Activated CD4-positive, alpha-beta T cell treated with anti-CD3 and anti-CD28 coated beads, Interleukin-2, amount 50 U/mL, for 4 hours (primary cell): ENCODE results near the gene TRIM46.
A peak's percentile ranks its signal among the peaks of the same experiment; 100 is the strongest.
"Not testable (repeated sequence)": the region's sequence is repeated elsewhere in the genome, so short reads cannot be mapped to it uniquely, and the experiment has no call there.

ENCODE experiments used
- DNase-seq, 2 experiments: peaks; one replicate each; pipeline ENCODE4 v3.0.0-alpha.2; 2020

The TRIM46 gene

DNA sequence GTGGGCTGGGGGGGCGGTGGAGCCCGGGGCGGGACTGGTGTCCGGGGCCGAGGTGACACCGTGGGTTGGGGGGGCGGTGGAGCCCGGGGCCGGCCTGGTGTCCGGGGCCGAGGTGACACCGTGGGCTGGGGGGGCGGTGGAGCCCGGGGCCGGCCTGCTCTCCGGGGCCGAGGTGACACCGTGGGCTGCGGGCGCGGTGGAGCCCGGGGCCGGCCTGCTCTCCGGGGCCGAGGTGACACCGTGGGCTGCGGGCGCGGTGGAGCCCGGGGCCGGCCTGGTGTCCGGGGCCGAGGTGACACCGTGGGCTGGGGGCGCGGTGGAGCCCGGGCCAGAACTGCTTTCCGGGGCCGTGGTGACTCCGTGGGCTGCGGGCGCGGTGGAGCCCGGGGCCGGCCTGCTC lies 16.3 kb downstream of the TRIM46 start:
- not testable (repeated sequence) for DNase-seq

DNA sequence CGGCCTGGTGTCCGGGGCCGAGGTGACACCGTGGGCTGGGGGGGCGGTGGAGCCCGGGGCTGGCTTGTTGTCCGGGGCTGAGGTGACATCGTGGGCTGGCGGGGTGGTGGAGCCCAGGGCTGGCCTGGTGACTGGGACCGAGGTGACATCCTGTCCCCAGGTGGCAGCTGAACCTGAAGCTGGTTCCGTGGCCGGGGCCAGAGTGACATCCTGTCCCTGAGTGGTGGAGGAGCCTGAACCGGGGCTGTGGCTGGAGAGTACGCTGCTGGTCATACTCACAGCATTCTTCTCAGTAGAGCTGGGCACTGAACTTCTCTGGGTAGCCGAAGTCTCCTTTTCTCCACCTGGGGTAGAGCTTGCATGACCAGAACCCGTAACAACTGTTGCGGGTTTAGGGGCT lies 18.3 kb downstream of the TRIM46 start:
- DNase-seq: no peak

DNA sequence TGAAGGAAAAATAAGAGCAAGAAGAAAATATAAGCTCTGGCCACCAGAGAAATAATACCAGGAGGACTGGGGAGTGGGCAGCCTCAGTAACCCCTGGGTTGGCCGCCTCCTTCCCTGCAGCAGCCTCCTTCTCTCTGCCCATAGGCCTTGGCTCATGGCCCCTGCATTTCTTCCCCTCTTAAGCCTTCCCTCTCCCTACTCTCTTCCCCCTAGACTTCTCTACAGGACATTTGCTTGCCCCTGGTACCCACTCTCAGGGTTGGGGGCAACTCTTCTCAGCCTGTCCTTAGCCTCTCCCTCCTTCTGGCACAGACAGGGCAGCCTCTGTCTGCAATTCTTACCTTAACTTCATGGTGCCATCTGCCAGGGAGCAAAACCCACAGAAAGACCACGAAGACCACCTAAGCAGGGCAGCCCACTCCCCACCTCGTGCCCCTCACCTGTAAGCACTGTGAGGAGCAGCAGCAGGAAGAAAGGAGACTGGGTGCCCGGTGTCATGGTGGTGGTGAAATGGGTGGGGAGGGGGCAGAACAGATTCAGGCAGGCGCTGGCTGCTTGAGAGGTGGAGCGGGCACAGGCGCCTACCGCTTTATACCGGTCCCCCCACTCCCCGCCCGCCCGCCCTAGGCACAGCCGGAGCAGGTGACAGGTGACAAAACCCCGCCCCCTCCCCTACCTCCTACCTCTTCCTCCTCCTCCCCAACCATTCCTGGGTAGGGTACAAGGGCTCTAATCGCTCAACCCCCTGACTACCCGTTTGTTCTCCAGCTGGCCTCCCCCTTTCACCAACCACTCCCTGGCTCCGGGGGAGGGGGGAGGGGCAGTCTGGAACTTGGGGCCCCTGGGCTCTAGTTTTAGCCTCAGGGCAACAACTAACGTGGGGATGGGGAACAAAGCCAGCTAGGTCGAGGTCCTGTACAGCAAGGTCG lies 19.0 kb downstream of the TRIM46 start:
- DNase-seq: peak; percentile 27 to 44

DNA sequence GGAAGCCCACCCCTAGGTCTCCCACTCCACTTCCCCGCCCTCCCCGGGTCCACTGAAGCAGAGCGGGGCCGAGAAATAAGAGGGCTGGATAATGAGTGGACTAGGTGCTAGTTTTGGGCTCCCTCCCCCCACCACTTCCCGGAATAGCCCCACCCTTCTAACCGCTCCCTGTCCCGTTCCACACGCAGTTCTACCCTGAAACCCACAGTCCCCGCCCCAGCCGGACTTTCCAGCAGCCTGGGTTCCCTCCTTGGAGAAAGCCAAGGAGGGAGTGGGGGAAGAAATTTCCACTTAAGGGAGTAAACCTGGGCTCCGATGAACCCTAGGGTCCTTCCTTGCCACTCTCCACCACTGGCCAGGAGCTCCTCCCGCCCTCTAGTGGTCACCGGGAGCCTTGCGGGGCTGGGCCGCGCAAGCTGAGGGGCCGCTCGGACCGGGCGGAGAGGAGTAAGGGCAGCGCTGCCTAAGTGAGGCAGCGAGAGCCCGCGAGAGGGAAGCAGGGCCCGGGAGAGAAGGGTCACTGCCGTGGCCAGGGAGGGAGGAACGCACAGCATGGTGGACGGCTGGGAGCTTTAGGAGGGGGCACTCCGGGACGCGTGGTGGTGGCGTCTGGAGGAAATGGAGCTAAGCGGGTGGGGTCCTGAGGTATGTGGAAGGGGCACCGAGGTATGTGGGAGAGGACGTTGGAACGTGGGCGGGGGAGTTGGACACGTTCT lies 19.8 kb downstream of the TRIM46 start:
- peak; percentile 62 to 63 for DNase-seq

DNA sequence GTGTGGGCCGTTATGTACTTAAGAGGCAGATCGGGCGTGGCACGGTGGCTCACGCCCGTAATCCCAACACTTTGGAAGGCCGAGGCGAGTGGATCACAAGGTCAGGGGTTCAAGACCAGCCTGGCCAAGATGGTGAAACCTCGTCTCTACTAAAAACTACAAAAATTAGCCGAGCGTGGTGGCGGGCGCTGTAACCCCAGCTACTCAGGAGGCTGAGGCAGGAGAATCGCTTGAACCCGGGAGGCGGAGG lies 20.3 kb downstream of the TRIM46 start:
- not testable (repeated sequence) for DNase-seq

DNA sequence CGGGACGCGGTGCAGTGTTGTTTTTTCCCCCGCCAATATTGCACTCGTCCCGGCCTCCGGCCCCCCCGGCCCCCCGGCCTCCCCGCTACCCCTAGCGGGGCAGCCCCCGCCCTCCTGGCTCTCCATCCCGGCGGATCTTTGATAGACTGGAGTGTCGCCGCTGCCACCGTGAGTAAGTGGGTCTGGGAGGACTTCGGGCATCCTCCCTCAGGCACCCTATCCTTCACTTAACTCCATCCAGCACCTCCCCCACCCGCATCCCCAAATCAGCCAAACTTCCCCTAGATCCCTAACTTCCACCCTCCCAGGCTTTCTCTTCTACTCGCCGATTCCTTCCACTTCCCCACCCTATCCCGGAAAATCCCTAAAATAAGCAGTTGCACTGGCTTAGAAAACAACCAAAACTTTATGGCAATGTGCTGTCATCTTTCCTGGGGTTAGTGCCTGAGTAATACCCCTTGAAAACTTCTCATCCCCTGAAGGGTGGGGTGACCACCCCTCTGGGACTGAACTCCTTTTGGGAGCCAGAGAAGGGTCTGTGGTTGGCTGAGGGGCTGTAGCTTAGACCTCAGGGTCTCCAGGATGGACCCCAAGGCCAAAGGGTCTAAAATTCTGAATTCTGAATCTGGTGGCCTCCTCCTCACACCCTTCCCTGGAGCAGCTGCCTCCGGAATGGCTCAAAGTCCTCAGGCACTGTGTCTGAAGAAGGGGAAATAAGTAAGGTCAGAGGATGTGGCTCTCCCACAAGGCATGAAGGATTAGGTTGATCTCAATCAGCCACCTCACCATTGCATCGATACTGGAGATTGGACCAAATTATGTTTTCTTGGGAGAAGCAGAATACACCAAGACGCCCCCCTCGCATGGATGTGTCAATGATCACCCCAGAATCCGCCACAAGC lies 21.8 kb downstream of the TRIM46 start:
- DNase-seq: no peak

DNA sequence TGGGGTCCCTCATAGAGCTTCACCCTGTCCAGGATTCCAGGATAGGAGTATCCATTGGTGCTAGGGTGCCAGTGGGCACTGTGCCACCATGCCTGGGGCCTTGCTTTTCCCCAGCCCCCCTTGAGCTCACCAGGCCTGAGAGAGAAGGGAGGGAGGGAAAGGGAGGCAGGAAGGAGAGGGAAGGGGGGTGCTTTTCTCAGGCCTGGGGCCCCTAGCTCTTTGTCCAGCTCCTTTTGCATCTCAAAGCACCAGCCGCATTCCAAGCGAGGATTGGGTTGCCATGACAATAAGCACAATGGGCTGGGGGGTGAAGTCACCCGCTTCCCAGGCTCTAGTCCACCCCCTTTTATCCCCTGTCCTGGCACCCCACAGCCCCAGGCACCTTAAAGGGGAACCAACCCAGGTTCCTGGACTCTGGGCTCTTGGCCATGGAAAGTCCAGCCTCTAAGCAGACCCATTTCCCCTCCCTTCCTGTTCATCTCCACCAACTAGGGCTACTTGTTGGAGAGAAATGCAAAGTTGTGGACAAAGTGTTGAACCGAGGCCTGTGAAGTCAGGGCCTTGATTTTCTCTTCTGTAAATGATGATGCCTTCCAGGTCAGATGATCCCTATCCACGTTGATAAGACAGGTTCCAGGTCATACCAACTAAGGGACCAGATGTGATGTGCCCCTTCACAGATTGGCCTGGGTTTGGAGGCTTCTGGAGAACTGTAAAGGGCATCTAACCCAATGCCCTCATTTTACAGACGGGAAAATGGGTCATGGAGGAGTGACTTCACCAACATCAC lies 22.6 kb downstream of the TRIM46 start:
- no peak for DNase-seq

DNA sequence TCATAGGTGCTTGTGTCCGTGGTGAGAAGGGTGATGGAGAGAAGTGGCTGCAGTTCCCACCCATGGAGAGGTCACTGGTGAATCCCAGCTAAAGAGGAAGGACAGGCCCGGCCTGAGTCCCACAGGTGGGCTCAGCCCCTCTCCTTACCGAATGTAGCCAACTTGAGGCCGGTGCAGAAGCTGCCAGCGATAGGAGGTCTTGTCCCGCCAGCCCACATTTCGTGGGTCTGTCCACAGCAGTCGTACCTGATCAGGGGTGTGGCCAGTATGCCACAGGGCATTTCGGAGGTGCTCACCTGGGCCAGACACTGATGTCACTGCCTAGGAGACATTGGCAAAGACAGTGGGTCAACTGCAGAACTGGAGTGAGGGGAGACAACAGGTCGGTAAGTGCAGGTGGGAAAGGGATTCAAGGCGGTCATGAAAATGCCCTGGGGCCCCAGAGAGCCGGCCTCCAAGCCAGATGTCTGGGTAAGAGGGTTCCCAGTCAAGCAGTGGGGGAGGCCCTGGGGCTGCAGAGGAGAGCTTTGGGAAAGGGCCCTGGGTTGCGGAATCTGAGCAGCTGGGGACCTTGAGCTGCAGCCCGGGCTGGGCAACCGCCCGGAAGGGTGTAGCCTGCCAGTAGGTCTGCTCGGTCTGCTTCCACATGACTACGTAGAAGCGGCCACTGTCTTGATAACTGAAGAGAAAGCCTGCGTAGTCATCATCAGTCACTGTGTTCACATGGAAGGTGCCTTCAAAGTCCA lies 23.4 kb downstream of the TRIM46 start:
- DNase-seq: no peak

DNA sequence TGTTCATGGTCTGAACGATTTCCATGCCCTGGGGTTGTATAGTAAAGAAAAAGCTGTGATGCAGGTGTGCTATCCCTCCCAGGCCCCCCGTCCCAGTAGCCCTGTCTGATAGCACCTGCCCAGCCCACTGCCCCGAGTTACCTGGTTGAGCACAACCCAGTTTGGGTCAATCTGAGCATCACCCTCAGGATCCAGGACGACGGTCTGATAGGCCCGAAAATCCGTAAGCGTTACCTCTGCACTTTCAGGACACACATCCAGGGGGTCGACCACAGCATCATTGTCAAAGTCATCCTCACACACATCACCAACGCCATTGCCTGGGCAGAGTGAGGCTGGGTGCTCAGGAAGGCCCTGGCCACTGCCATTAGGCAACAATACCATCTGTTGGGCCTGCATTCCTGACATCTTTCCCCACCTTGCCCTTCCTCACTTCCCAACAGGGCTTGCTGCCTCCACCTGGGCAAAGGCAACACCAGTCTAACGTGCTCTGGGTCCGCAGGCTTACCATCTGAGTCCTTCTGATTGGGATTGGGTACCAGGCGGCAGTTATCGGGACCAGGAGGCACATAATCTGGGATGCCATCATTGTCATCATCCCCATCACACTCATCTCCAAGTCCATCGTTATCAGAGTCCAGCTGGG lies 24.4 kb downstream of the TRIM46 start:
- no peak for DNase-seq

DNA sequence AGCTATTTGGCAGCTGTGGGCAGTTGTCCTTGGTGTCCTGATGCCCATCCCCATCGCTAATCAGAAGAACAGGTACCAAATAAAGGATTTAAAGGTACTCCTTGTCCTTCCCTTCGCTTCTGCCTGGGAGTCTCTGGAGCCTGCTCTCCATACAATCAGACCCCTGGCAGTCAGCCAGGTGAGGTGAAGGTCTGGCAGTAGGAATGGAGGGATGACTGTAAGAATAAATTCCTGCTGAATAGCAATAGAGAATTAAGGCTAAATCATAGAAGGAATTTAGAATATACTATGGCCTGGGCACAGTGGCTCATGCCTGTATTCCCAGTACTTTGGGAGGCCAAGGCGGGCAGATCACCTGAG lies 24.9 kb downstream of the TRIM46 start:
- DNase-seq: no peak

DNA sequence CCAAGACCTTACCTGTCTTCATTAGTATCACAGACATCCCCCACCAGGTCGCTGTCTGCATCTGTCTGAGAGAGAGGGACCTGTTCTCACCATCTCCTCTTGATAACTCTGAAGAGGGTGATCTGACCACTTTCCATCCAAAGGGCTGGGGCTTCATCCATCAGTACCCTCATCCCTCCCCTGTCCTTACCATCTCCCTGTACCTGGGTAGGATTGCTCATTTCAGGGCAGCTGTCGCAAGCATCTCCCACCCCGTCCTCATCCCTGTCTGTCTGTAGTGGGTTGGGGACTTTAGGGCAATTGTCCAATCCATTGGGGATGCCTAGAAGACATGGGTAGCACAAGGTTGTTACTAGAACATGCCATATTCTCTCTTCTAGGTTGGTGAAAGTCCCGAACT lies 26.1 kb downstream of the TRIM46 start:
- DNase-seq: no peak

DNA sequence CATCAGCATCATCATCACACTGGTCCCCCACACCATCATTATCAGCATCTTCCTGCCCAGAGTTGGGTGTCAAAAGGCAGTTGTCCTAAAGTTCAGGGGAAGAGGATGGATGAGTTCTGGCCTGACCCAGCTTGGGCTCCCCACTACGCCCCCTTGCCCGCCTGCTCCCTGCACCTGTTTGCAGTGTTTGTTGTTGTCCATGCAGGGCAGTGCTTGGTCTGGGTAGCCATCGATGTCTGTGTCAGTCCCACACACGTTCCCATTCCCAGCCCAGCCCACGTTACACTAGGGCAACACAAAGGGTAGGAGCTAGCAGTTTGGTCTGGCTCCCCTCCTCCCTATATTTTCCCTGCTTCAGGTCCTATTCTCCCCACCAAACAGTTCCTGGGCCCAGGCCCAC lies 27.3 kb downstream of the TRIM46 start:
- DNase-seq: no peak

DNA sequence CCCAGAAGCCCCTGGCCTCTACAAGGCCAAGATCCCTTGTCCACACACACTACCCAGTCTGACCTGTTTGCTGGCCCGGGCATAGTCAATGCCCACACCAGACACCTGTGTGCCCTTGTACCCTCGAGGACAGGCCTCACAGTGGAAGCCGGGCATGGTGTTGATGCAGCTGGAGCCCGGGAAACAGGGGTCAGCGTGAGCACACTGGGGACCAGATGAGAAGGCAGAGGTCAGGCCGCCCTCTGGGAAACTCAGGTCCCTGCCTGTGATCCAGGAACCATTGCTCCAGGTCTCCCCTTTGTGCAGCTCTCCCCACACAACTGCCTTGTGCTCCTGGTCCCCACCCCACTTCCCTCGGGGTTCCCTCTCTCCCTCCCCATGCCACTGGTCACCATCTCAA lies 28.5 kb downstream of the TRIM46 start:
- DNase-seq: no peak

DNA sequence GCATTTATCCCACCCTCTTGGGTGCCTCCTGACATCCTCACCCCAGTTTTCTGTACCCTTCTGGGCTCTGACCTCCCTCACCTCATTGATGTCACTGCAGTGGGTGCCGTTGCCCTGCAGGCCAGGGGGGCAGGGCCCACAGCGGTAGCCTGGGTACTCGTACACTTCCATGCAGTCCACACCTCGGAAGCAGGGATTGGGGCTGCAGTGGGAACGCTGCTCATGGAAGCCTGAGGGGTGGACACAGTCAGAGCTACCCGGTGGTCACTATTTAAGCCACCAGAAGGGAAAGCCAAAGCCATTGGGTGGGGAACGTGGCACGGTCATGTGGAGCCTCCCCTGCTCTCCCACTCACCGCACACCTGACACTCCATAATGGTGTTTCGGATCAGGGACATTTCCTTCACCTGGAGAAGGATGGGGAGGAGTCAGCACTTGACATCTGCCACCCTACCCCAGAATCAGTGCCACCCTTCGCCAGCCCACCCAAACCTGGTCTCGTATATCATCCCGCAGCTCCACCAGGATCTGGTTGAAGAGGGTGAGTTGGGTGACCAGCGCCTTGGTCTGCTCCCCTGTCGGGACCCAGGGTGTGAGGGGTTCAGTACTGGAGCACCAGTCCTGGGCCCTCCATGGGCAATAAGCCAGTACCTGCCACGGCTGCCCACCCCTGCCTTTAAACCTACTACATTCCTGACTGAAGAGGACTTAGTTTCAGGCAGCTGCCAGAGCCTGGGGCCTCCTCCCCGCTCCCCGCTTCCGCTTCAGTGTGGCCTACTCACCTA lies 29.3 kb downstream of the TRIM46 start:
- DNase-seq: no peak

DNA sequence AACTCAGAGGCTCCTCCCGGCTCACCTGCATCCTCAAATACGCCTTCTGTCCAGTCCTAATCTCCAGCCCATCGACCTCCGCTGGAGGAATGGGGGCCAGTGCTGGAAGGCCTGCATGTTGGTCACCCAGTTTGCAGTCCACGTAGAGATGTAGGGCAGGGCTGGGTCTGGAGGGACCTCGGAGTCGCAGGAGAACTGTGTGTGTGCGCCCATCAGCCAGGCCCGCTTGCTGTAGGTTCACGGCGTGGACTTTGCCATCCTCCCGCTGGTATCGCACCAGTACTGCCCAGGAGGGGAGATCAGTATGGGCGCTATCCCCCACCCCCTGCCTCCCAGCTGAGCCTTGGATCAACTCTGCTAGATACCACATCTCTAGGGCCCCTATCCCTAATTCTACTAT lies 31.4 kb downstream of the TRIM46 start:
- no peak for DNase-seq

DNA sequence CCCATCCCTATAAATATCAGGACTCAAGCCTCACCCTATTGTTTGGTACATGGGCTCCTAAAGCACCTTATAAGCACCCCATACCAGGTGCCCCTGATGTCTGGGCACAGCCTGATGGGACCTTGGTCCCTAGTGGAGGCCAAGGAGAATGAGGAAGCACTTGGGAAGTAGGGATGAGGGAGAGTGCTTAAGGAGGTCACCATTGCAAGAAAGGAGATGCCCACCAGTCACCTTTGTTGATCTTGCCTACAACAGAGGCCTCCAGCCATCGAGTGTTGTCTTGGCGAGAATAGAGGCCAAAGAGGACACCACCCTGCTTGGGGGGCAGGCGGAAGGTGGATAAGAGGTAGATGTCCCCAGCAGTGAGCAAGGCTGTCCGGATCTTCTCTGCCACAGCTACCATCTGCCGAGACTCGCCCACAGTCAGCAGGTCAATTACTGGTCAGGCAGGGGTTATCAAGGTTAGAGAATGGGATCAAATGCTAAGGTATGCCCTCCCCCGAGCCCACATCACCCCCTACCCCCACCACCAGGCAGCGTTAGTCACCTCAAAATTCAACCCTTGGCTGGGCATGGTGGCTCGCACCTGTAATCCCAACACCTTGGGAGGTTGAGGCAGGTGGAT lies 32.4 kb downstream of the TRIM46 start:
- DNase-seq: no peak

DNA sequence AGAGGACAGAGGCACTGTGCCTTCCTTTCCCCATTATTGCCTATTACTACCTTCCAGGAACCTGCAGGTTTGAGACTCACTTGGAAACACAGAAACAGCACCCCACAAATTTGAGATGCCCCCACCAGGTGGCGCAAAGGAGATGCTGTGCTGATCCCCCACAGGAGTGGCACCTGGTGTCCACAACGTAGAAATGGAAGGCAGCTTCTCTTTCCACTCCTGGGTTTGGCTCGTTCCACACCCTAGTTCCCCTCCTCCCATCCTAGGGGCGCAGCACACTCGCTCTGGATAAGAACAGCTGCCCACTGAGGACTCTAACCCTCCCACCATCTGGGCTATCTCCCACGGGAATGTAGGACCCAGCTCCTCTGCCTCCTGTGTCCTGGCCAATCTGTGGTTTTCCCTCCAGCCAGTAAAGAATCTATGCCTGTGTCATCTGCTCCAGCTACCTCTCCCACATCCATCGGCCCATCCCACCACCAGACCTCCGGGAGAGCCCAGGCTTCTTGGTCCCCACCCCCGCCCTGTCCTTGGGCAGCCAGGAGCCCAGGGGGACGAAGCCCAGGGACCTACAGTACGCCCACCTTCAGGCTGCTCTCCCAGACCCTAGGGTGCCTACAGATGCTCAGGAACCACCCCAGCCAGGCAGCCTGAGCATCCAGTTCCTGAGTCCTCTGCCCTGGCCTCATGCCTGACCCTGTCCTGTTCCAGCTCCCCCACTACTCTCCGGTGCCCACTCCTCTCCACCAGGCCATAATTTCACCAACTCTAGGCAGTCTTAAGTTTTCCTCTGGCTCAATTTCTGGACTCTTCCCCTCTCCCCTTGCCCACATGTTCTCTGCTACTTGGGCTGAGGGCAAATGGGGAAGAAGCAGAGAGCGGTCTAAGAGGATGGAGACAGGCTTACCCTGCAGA lies 33.5 kb downstream of the TRIM46 start:
- DNase-seq: peak; percentile 90 to 94

DNA sequence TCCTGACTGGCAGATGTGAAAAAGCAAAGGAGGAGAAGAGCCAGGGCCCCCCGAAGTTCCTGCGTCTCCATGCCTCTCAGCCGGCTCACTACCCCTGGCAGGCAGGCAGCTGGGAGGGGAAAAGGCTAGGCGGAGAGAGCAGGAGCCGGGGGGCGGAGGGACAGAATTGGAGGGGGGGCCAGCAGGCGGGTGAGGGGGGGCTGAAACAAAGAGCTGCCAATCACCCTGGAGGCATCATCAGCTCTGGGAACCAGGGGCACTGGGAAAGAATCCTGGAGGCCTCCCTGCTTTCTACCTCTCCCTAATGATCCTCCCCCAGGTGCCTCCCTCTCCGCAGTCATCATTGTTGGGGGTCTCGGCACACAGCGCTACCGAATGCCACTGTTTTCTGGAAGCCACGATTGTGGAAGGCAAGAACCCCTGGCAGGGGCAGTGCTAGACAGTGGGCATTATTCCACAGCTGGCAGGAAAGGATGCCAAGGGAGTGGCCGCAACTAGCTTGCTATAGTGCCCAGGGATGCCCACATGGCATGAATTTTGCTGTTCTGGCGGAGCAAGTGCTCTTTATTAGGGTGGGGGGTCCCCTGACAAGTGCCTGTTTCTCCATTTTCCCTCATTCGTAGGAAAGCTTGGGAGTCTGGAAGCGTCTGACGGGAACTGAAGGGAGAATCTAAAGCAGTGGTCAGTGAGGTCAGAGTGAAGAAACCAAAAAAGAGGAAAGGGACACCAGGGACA lies 34.3 kb downstream of the TRIM46 start, which contains the start of gene THBS3:
Gene THBS3, minus strand, starts transcription at position 92 of the 735 bp plus-strand sequence. Its CDS starts 21 bp downstream, at position 71.
- DNase-seq: no peak
